Testis (tissue), 3 donors: ENCODE measurements around the gene SPATA20. TPM values are rescaled to one million over a fixed set of nuclear protein-coding genes. Genes with fewer than 3 reads are reported as not detected.

Experiments
- DNase-seq: peaks from one replicate; pipeline ENCODE4 v3.0.0-alpha.2; 2019
- H3K27ac ChIP-seq, 2 donors: fragments of 200-600 bp; sonication (generic); one replicate each; pipeline ENCODE4 v1.5.1; 2019
- H3K27me3 ChIP-seq: fragments of 200-600 bp; sonication (generic); one replicate; pipeline ENCODE4 v1.5.1; 2019
- H3K36me3 ChIP-seq: fragments of 200-600 bp; sonication (generic); one replicate; pipeline ENCODE4 v1.5.1; 2017; ENCODE audit warnings: low read depth; ENCODE audit errors: missing control alignments
- H3K4me1 ChIP-seq: fragments of 200-600 bp; sonication (generic); one replicate; pipeline ENCODE4 v1.5.1; 2019
- H3K4me3 ChIP-seq, 2 donors: fragments of 200-600 bp; sonication (generic); one replicate each; pipeline ENCODE4 v1.5.1; 2017 to 2019
- H3K9me3 ChIP-seq: fragments of 200-600 bp; sonication (generic); one replicate; pipeline ENCODE4 v1.5.1; 2017
- CTCF ChIP-seq, 3 experiments: fragments of 450-650 bp in 2 of 3; fragments of 200-600 bp in 1 of 3; sonication (generic) in 1 of 3; IDR thresholded peaks; one replicate each; pipeline ENCODE4 v1.5.1; 2016 to 2019; ENCODE audit warnings: antibody characterized with exemption in 3 of 3, mild to moderate bottlenecking in 2 of 3, moderate library complexity in 1 of 3
- POLR2A ChIP-seq: fragments of 450-650 bp; IDR thresholded peaks from one replicate; pipeline ENCODE4 v1.6.1; 2017; ENCODE audit warnings: antibody characterized with exemption, mild to moderate bottlenecking, moderate library complexity
- WGBS, 2 donors: methylation state at CpG; one replicate each; pipeline ENCODE4 v1.1.5; 2018; 5-methylcytosine and 5-hydroxymethylcytosine counted together
- intact Hi-C: fragments of 100-400 bp; cut with DNase I; formaldehyde crosslinking; loops from one replicate; pipeline ENCODE4 v1.15.1; 2023; ENCODE audit warnings: low total_unique reads
- polyA plus RNA-seq: library from polyadenylated mRNA; stranded (reverse); fragments of 350-450 nt; fragmentation: Illumina TruSeq; extraction: RNeasy Lipid Tissue Mini Kit (QIAGEN cat#74804); gene quantifications from one replicate; pipeline ENCODE4 v1.2.3, GENCODE V29; 2014; ENCODE audit warnings: low read depth, low replicate concordance; ENCODE audit not compliant: insufficient read depth
- total RNA-seq, 2 donors: library from RNA; depleted of rRNA; stranded (reverse); fragments of >200 nt; gene quantifications; one replicate each; pipeline ENCODE4 v1.2.3, GENCODE V29; 2016

SPATA20 gene
- total and polyA plus RNA-seq, 3 donors from 2014 or later, result 207 to 338 (median 264) TPM

GRCh38 chr17:50541402-50541715 is 5.6 kb upstream of the SPATA20 start:
- Histone ChIP-seq H3K27ac (peak overlapping the region; percentile 76 to 87), H3K4me1 (peaks cover 22% of the 10 kb centered on the region), H3K4me3 (peak overlapping the region; percentile 56 to 71), H3K27me3 (no peaks in the 10 kb centered on the region), H3K36me3 (no peaks in the 10 kb centered on the region), H3K9me3 (no peaks in the 10 kb centered on the region)
- 51 to 58% methylated on average over 9 of the region's 9 CpGs for WGBS, 2 donors
- intact Hi-C loops, result loop anchor here (5.0 kb wide), 1 partner anchor 59 kb away; no protein-coding TSS in a partner anchor
- TF ChIP-seq POLR2A (no peak), CTCF (IDR thresholded peaks at IDR 0.05) (no peak)
- peak; percentile 20 for DNase-seq

DNA sequence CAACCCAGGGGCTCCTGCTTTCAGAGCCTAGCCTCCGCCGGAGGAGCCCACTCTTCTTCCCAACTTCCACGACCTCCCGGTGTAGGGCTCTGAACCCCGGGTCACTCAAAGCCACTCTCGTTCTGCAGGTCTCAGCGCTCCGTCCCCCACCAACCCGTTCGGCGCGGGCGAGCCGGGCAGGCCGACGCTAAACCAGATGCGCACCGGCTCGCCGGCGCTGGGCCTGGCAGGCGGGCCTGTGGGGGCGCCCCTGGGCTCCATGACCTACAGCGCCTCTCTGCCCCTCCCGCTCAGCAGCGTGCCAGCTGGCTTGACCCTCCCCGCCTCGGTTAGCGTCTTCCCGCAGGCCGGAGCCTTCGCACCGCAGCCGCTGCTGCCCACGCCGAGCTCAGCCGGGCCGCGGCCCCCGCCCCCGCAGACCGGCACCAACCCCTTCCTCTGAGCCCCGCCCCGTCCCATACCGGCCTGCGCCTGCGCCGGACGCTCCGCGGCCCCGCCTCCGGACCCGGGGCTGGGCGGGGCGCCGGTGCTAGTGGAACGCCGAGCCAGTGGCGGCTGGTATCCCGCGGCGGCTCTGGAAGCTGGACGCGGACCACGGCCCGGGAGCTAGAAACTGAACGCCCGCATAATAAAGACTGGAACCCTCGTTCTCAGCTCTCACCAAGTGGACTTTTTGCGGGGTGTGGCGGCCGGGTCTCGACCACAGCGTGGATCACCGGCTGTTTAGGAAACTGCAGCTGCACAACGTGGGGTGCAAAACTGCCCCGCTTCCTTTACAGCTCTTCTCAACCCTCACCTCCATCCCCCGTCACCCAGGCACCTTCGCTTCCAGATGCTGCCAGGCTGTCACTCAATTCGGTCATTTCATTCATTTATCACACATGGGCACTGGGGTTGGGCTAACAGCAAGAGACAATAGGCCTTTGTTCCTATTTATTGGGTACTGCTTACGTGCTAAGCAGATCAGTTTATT is 5.0 kb upstream of the SPATA20 start:
- TF ChIP-seq CTCF (IDR thresholded peaks at IDR 0.05) (no peak), POLR2A (no peak)
- 2 to 5% methylated on average over 22 to 76 of the region's 82 CpGs for WGBS, 2 donors

DNA sequence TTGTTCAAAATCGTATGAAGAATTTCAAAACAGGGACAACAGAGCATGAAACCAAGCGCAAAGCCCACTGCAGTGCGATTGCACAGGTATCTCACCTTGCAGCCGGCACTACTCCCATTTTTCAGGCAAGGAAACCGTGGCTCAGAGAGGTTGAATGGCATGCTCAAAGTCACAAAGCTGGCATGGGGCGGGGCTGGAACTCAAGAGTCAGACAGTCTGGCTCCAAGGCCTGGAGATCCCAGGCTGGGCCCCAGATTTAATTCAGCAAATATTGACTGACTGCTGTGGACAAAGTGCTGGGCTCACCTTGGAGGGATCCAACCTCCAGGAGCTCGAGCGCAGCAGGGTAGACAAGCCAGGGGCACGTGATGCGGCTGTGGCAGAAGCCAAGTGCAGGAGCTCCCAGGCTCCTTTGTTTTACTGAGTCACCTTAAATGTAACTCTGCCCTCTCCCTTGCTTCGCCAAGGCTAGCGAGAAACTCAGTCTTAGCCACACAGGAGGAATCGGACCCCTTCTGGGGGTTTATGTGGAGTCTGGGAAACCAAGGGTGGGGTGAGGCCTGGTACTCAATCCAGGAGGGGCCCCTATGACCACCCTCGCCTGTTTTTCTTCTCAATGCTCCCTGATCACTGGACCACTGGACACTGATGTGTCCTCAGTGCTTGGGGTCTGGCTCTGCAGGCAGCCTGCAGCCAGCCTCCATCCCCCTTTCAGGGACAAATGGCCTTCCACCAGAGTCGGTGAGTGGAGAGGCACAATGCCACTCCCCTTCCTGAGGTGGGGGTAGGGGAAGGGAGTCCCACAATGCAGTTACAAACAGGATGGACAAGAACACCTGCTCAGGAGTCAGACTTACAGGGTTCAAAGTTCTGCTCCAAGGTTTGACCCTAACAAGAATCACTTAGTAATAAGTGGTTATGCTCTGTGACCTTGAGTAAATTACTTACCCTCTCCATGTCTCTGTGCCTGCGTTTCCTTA is 3.9 kb upstream of the SPATA20 start:
- Histone ChIP-seq H3K27ac (no peak overlapping the region), H3K36me3 (no peaks in the 10 kb centered on the region), H3K9me3 (no peaks in the 10 kb centered on the region), H3K27me3 (no peaks in the 10 kb centered on the region), H3K4me1 (peaks cover 34% of the 10 kb centered on the region), H3K4me3 (no peak overlapping the region)
- TF ChIP-seq CTCF (IDR thresholded peaks at IDR 0.05) (no peak), POLR2A (no peak)
- 73 to 77% methylated on average over 14 to 16 of the region's 16 CpGs for WGBS, 2 donors
- DNase-seq, result no peak
- intact Hi-C loops, result loop anchor here (5.0 kb wide), 1 partner anchor 61 kb away; no protein-coding TSS in a partner anchor

More for the DNA sequence above, 5.0 kb upstream of the SPATA20 start:
- no peaks in the 10 kb centered on the region for H3K27me3 ChIP-seq
- H3K4me3 ChIP-seq, result peak overlapping the region; percentile 56 to 71
- H3K27ac ChIP-seq, result peak overlapping the region; percentile 76 to 87
- no peaks in the 10 kb centered on the region for H3K9me3 ChIP-seq
- H3K36me3 ChIP-seq, result no peaks in the 10 kb centered on the region
- intact Hi-C loops, result loop anchor here (5.0 kb wide), 1 partner anchor 60 kb away; no protein-coding TSS in a partner anchor
- H3K4me1 ChIP-seq, result peaks cover 26% of the 10 kb centered on the region
- DNase-seq, result peak; percentile 90

DNA sequence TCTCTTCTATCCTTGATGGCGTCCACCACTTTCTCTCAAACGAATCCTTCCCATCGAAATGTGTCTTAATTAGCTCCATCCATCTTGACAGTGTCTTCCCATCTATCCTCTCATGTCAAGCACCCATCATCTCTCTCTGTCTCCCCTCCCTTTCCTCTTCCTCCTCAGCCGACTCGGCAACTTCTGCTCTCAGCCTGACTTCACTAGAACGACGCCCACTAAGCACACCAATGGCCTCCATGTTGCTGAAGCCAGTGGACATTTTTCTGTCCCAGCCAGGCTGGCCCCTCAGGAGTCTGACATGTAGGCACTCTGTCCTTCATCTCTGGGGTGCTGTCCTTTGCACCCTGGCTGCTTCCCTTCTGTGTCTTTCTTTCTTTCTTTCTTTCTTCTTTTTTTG is 2.5 kb upstream of the SPATA20 start:
- TF ChIP-seq CTCF (IDR thresholded peaks at IDR 0.05) (no peak), POLR2A (no peak)
- H3K27me3 ChIP-seq, result no peaks in the 10 kb centered on the region
- 90 to 91% methylated on average over 7 of the region's 7 CpGs for WGBS, 2 donors
- no peak for DNase-seq
- intact Hi-C loops, result loop anchor here (5.0 kb wide), 1 partner anchor 62 kb away; no protein-coding TSS in a partner anchor
- no peak overlapping the region for H3K27ac ChIP-seq
- no peaks in the 10 kb centered on the region for H3K9me3 ChIP-seq
- H3K4me3 ChIP-seq, result no peak overlapping the region
- peaks cover 27% of the 10 kb centered on the region for H3K4me1 ChIP-seq
- no peaks in the 10 kb centered on the region for H3K36me3 ChIP-seq
